ENCODE results near the gene CRYBB2.
"Not testable (repeated sequence)": the region's sequence is repeated elsewhere in the genome, so short reads cannot be mapped to it uniquely, and the experiment has no call there.

CRYBB2 gene

DNA sequence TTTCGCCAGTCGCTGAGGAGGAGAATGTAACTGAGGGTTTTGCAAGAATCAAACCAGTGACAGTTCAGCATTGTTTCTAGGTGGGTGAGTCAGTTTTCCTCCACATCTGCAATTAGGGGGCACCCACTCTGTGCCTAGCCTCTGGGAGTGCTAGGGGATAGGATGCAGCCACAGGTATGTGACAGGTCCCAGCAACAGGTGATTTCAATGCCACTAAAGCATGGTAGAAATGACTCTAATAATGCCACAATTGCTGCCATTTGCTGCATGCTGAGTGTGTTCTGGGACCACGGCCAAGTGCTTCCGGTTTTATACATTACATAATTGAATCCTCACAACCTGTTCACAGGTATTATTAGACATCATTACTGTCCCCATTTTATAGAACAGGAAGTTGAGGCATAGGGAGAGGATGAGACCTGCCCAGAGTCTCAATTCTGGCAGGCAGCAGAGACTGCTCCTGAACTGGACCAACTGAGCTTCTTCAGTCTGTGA, 556 bp downstream of the CRYBB2 start:
- TF ChIP-seq, protein P1, sequence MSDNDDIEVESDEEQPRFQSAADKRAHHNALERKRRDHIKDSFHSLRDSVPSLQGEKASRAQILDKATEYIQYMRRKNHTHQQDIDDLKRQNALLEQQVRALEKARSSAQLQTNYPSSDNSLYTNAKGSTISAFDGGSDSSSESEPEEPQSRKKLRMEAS (IDR thresholded peaks at IDR 0.05; ENCODE audit: low read depth, low read length), result no peak
- no peak for TF ChIP-seq POLR2A (IDR thresholded peaks at IDR 0.05; ENCODE audit: extremely low read depth, insufficient read length)
- no peak for TF ChIP-seq CTCF (IDR thresholded peaks at IDR 0.05; ENCODE audit: low read depth, low read length)
- TF ChIP-seq MYC (IDR thresholded peaks at IDR 0.05; ENCODE audit: low read depth, low read length), result no peak
- H3K4me3 ChIP-seq (ENCODE audit: low read depth, low read length), result no peak overlapping the region
- DNase-seq (ENCODE audit: low read depth), result no peak

- TF ChIP-seq, protein P1 (IDR thresholded peaks at IDR 0.05; ENCODE audit: low read depth, low read length), result no peak
- TF ChIP-seq POLR2A (IDR thresholded peaks at IDR 0.05; ENCODE audit: extremely low read depth, insufficient read length) (no peak), CTCF (IDR thresholded peaks at IDR 0.05; ENCODE audit: low read depth, low read length) (no peak), MYC (IDR thresholded peaks at IDR 0.05; ENCODE audit: low read depth, low read length) (no peak)
- DNase-seq (ENCODE audit: low read depth), result no peak
- H3K4me3 ChIP-seq (ENCODE audit: low read depth, low read length), result no peak overlapping the region
These were observed 2.4 kb downstream of the CRYBB2 start for GRCh38 chr22:25221790-25222189.

DNA sequence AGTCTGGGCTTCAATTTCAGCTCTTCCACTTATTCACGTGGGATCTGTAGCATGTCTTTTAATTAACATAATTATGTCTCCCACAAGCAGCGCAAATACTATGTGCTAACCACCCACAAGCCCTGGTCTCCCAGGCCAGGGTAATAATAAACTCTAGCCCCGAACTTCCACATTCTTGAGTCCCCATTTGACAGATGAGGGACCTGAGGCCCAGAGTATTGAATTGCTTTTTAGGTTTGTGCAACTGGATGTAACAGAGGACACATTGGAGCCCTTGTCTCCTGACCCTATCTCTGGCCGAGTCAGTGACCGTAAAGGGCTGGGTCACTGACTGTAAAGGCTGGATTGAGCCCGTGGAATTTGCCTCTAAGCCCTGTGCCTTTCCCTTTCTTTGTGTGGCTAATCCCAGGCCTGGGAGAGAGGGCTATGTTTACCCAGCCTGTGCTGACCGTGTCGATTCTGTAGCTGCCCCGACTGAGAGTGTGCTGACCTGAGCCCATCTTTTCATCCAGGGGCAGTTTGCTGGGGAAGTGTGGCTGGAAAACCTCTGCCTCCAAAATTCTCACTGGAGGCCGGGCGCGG, 3.9 kb downstream of the CRYBB2 start:
- no peak overlapping the region for H3K4me3 ChIP-seq (ENCODE audit: low read depth, low read length)
- no peak for DNase-seq (ENCODE audit: low read depth)
- TF ChIP-seq POLR2A (IDR thresholded peaks at IDR 0.05; ENCODE audit: extremely low read depth, insufficient read length), result no peak
- TF ChIP-seq, protein P1 (IDR thresholded peaks at IDR 0.05; ENCODE audit: low read depth, low read length), result no peak
- no peak for TF ChIP-seq MYC (IDR thresholded peaks at IDR 0.05; ENCODE audit: low read depth, low read length)
- no peak for TF ChIP-seq CTCF (IDR thresholded peaks at IDR 0.05; ENCODE audit: low read depth, low read length)

GRCh38 chr22:25228822-25229221, 9.4 kb downstream of the CRYBB2 start:
- TF ChIP-seq POLR2A (IDR thresholded peaks at IDR 0.05; ENCODE audit: extremely low read depth, insufficient read length), result no peak
- TF ChIP-seq, protein P1 (IDR thresholded peaks at IDR 0.05; ENCODE audit: low read depth, low read length), result no peak
- TF ChIP-seq CTCF (IDR thresholded peaks at IDR 0.05; ENCODE audit: low read depth, low read length), result no peak
- no peak for TF ChIP-seq MYC (IDR thresholded peaks at IDR 0.05; ENCODE audit: low read depth, low read length)
- DNase-seq (ENCODE audit: low read depth), result no peak
- no peak overlapping the region for H3K4me3 ChIP-seq (ENCODE audit: low read depth, low read length)

GRCh38 chr22:25230760-25231159, 11.3 kb downstream of the CRYBB2 start:
- not testable (repeated sequence) for H3K4me3 ChIP-seq (ENCODE audit: low read depth, low read length); DNase-seq (ENCODE audit: low read depth)

DNA sequence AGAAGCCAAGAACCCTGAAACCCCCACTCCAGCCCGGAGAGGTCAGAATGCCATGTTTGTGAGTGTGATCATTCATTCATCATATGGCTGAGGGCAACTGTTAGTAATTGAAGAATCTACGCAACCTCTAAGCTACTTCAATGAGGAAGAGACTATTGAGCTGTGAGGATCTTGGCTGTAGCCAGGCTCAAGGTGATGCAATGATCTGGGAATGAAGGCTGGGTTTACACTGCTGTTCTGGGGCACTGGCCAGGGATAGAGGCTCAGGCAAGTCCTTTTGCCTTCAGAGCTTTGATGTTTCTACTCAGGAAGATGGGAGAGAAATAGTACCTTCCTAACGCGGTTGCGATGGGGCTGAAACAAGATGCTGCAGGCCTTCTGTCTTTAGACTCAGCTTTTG, 12.9 kb downstream of the CRYBB2 start:
- TF ChIP-seq POLR2A (IDR thresholded peaks at IDR 0.05; ENCODE audit: extremely low read depth, insufficient read length) (no peak), CTCF (IDR thresholded peaks at IDR 0.05; ENCODE audit: low read depth, low read length) (no peak)
- TF ChIP-seq, protein P1 (IDR thresholded peaks at IDR 0.05; ENCODE audit: low read depth, low read length), result no peak
- H3K4me3 ChIP-seq (ENCODE audit: low read depth, low read length), result no peak overlapping the region
- DNase-seq (ENCODE audit: low read depth), result no peak

DNA sequence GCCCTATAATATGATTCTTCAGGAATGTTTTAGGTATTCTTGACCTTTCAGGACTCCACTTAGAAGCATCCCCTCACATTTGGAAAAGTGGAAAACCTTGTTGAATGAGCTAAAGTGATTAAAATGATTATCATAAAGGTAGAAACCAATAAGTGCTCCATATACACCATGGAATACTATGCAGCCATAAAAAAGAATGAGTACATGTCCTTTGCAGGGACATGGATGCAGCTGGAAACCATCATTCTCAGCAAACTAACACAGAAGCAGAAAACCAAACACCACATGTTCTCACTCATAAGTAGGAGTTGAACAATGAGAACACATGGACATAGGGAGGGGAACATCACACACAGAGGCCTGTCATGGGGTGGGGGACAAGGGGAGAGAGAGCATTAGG, 14.3 kb downstream of the CRYBB2 start:
- not testable (repeated sequence) for H3K4me3 ChIP-seq (ENCODE audit: low read depth, low read length); DNase-seq (ENCODE audit: low read depth)
